Sigmoid colon (tissue), 7 donors: Measurements from ENCODE around the gene ELF2. TPM values are rescaled to one million over a fixed set of nuclear protein-coding genes. Genes with fewer than 3 reads are reported as not detected.
"Not testable (repeated sequence)": the region's sequence is repeated elsewhere in the genome, so short reads cannot be mapped to it uniquely, and the experiment has no call there.

Experiments
- DNase-seq: peaks from one replicate; pipeline ENCODE4 v3.0.0-alpha.2; 2019
- H3K27ac ChIP-seq, 4 donors: fragments of 200-600 bp; sonication (generic); one replicate each; pipeline ENCODE4 v1.5.1; 2016 to 2019; ENCODE audit warnings: mild to moderate bottlenecking in 1 of 4
- H3K27me3 ChIP-seq, 3 donors: fragments of 200-600 bp; sonication (generic); one replicate each; pipeline ENCODE4 v1.5.1; 2019; ENCODE audit warnings: mild to moderate bottlenecking in 1 of 3
- H3K36me3 ChIP-seq, 4 donors: fragments of 200-600 bp; sonication (generic); one replicate each; pipeline ENCODE4 v1.5.1; 2016 to 2019
- H3K4me1 ChIP-seq, 4 donors: fragments of 200-600 bp; sonication (generic); one replicate each; pipeline ENCODE4 v1.5.1; 2017 to 2019
- H3K4me3 ChIP-seq, 4 donors: fragments of 200-600 bp; sonication (generic); one replicate each; pipeline ENCODE4 v1.5.1; 2017 to 2019; ENCODE audit warnings: mild to moderate bottlenecking in 2 of 4, moderate library complexity in 1 of 4
- H3K9me3 ChIP-seq, 4 donors: fragments of 200-600 bp in 3 of 4; sonication (generic) in 3 of 4; one replicate each; pipeline versions ENCODE4 v1.5.1 to v1.6.1; 2013 to 2019
- CTCF ChIP-seq, 4 experiments: fragments of 450-650 bp in 3 of 4; fragments of 200-600 bp in 1 of 4; IDR thresholded peaks; one replicate each; pipeline ENCODE4 v1.5.1; 2016 to 2019; ENCODE audit warnings: antibody characterized with exemption in 4 of 4, mild to moderate bottlenecking in 3 of 4, moderate library complexity in 2 of 4
- EP300 ChIP-seq, 4 donors: sonication (generic); formaldehyde crosslinking; IDR thresholded peaks; one replicate each; pipeline ENCODE4 v1.6.1; 2017; ENCODE audit warnings: antibody characterized with exemption in 4 of 4
- POLR2A ChIP-seq, 2 donors: fragments of 450-650 bp; IDR thresholded peaks; one replicate each; pipeline ENCODE4 v1.6.1; 2016; ENCODE audit warnings: antibody characterized with exemption in 2 of 2, mild to moderate bottlenecking in 2 of 2, moderate library complexity in 2 of 2
- POLR2AphosphoS5 ChIP-seq, 4 donors: sonication (generic); formaldehyde crosslinking; IDR thresholded peaks; one replicate each; pipeline ENCODE4 v1.6.1; 2017; ENCODE audit warnings: antibody characterized with exemption in 4 of 4
- WGBS, 2 donors: extraction: QIAGEN DNeasy Blood & Tissue Kit; methylation state at CpG; one replicate each; pipeline ENCODE4 v1.1.7; 2013; 5-methylcytosine and 5-hydroxymethylcytosine counted together
- intact Hi-C: fragments of 100-400 bp; cut with DNase I; formaldehyde crosslinking; loops from one replicate; pipeline ENCODE4 v1.15.1; 2023
- polyA plus RNA-seq, 3 donors: library from polyadenylated mRNA; stranded (reverse); fragments of 200-250 nt; gene quantifications; one replicate each; pipeline ENCODE4 v1.2.3, GENCODE V29; 2013
- total RNA-seq, 4 donors: library from RNA; depleted of rRNA; stranded (reverse); fragments of >200 nt; gene quantifications; one replicate each; pipeline ENCODE4 v1.1.0, GENCODE V29; 2016
- donor health status: healthy with polysubstance abuse.
- donor health status: Bipolar disorder and iron deficiency.
- donor health status: healthy.

ELF2 gene
- total and polyA plus RNA-seq, 7 donors, result 9.9 to 83.6 (median 61.4) TPM

- Histone ChIP-seq H3K4me1 (no peaks in the 10 kb centered on the region), H3K27ac (no peak overlapping the region), H3K27me3 (no peaks in the 10 kb centered on the region), H3K9me3 (no peaks in the 10 kb centered on the region), H3K36me3 (no peaks in the 10 kb centered on the region), H3K4me3 (no peak overlapping the region)
- WGBS, 2 donors, result 72% methylated on average over 4 of the region's 4 CpGs
- TF ChIP-seq CTCF (IDR thresholded peaks at IDR 0.05), result no peak
- no peak for TF ChIP-seq POLR2A (IDR thresholded peaks at IDR 0.05)
- no peak for TF ChIP-seq EP300 (IDR thresholded peaks at IDR 0.05)
- no peak for TF ChIP-seq POLR2AphosphoS5 (IDR thresholded peaks at IDR 0.05)
- intact Hi-C loops, result no loop called here
- DNase-seq, result no peak
Measured at GRCh38 chr4:139200102-139200501, 23.1 kb upstream of the ELF2 start.

GRCh38 chr4:139197214-139197613 is 20.2 kb upstream of the ELF2 start:
- H3K27ac ChIP-seq, H3K9me3 ChIP-seq, intact Hi-C loops, H3K27me3 ChIP-seq, DNase-seq, H3K36me3 ChIP-seq, H3K4me1 ChIP-seq, H3K4me3 ChIP-seq: not testable (repeated sequence)
- 78 to 88% methylated on average over 4 of the region's 4 CpGs for WGBS, 2 donors

- no peaks in the 10 kb centered on the region for H3K36me3 ChIP-seq
- 78 to 85% methylated on average over 3 of the region's 3 CpGs for WGBS, 2 donors
- H3K4me3 ChIP-seq, result no peak overlapping the region
- H3K4me1 ChIP-seq, result no peaks in the 10 kb centered on the region
- no peaks in the 10 kb centered on the region for H3K9me3 ChIP-seq
- intact Hi-C loops, result no loop called here
- no peak for DNase-seq
- no peak overlapping the region for H3K27ac ChIP-seq
- no peaks in the 10 kb centered on the region for H3K27me3 ChIP-seq
- TF ChIP-seq CTCF (IDR thresholded peaks at IDR 0.05), result no peak
Measured at GRCh38 chr4:139196462-139196861, 19.4 kb upstream of the ELF2 start.

GRCh38 chr4:139191373-139191772 is 14.4 kb upstream of the ELF2 start:
- WGBS, 2 donors, result 86 to 90% methylated on average over 2 of the region's 2 CpGs
- intact Hi-C loops, result no loop called here
- Histone ChIP-seq H3K4me3 (no peak overlapping the region), H3K9me3 (no peaks in the 10 kb centered on the region), H3K36me3 (no peaks in the 10 kb centered on the region), H3K27me3 (no peaks in the 10 kb centered on the region), H3K4me1 (no peaks in the 10 kb centered on the region), H3K27ac (no peak overlapping the region)
- TF ChIP-seq EP300 (IDR thresholded peaks at IDR 0.05), result no peak
- DNase-seq, result no peak

- H3K27me3 ChIP-seq, result no peaks in the 10 kb centered on the region
Measured at GRCh38 chr4:139189972-139190371, 13.0 kb upstream of the ELF2 start.

GRCh38 chr4:139189417-139189749 is 12.4 kb upstream of the ELF2 start:
- Histone ChIP-seq H3K4me1 (no peaks in the 10 kb centered on the region), H3K4me3 (no peak overlapping the region), H3K36me3 (no peaks in the 10 kb centered on the region), H3K27me3 (no peaks in the 10 kb centered on the region), H3K27ac (no peak overlapping the region), H3K9me3 (no peaks in the 10 kb centered on the region)
- WGBS, 2 donors, result 74 to 94% methylated on average over 2 of the region's 2 CpGs
- DNase-seq, result no peak
- intact Hi-C loops, result no loop called here
- TF ChIP-seq POLR2AphosphoS5 (IDR thresholded peaks at IDR 0.05) (no peak), EP300 (IDR thresholded peaks at IDR 0.05) (no peak), POLR2A (IDR thresholded peaks at IDR 0.05) (no peak), CTCF (IDR thresholded peaks at IDR 0.05) (no peak)

More at GRCh38 chr4:139189972-139190371, 13.0 kb upstream of the ELF2 start:
- H3K27ac ChIP-seq, result no peak overlapping the region
- whole genome bisulfite sequencing, 2 donors, result 88 to 93% methylated on average over 7 of the region's 7 CpGs
- no peaks in the 10 kb centered on the region for H3K36me3 ChIP-seq
- H3K9me3 ChIP-seq, result no peaks in the 10 kb centered on the region
- H3K4me3 ChIP-seq, result no peak overlapping the region
- no peaks in the 10 kb centered on the region for H3K4me1 ChIP-seq
- intact Hi-C loops, result no loop called here
- DNase-seq, result no peak
- TF ChIP-seq EP300 (IDR thresholded peaks at IDR 0.05) (no peak), POLR2AphosphoS5 (IDR thresholded peaks at IDR 0.05) (no peak)
